ENCODE data around the gene LRRC23.

DNA sequence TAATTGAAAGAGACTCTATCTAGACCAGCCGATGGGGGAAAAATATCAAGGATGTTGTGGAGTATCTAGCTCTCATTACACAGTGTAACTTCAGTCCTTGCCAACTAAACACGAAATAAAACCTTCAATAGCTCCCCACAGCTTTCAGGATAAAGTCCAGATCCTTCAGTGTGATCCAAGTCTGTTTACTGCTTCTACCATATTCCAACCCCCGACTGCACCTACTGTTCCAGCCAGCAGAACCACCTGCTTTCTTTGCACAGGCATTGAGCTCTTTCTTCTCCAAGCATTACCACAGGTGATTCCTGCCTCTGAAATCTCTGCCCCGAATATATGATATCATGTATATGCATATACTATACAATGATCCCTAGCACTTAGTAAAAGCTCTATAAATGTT, 2.2 kb upstream of the LRRC23 start:
- TF ChIP-seq, protein P1, sequence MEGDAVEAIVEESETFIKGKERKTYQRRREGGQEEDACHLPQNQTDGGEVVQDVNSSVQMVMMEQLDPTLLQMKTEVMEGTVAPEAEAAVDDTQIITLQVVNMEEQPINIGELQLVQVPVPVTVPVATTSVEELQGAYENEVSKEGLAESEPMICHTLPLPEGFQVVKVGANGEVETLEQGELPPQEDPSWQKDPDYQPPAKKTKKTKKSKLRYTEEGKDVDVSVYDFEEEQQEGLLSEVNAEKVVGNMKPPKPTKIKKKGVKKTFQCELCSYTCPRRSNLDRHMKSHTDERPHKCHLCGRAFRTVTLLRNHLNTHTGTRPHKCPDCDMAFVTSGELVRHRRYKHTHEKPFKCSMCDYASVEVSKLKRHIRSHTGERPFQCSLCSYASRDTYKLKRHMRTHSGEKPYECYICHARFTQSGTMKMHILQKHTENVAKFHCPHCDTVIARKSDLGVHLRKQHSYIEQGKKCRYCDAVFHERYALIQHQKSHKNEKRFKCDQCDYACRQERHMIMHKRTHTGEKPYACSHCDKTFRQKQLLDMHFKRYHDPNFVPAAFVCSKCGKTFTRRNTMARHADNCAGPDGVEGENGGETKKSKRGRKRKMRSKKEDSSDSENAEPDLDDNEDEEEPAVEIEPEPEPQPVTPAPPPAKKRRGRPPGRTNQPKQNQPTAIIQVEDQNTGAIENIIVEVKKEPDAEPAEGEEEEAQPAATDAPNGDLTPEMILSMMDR (IDR thresholded peaks at IDR 0.05): no peak
- no peak for TF ChIP-seq POLR2A (IDR thresholded peaks at IDR 0.05)
